NT2/D1 (cell line): ENCODE results near the gene OSBP.

Experiments
- YY1 ChIP-seq: IDR thresholded peaks from 2 replicates; pipeline ENCODE4 v1.6.1; 2011; ENCODE audit not compliant: insufficient read length, insufficient read depth
- ZNF274 ChIP-seq: IDR thresholded peaks from 2 replicates; pipeline ENCODE4 v1.6.1; 2011; ENCODE audit warnings: mild to moderate bottlenecking, low read depth, low read length

DNA sequence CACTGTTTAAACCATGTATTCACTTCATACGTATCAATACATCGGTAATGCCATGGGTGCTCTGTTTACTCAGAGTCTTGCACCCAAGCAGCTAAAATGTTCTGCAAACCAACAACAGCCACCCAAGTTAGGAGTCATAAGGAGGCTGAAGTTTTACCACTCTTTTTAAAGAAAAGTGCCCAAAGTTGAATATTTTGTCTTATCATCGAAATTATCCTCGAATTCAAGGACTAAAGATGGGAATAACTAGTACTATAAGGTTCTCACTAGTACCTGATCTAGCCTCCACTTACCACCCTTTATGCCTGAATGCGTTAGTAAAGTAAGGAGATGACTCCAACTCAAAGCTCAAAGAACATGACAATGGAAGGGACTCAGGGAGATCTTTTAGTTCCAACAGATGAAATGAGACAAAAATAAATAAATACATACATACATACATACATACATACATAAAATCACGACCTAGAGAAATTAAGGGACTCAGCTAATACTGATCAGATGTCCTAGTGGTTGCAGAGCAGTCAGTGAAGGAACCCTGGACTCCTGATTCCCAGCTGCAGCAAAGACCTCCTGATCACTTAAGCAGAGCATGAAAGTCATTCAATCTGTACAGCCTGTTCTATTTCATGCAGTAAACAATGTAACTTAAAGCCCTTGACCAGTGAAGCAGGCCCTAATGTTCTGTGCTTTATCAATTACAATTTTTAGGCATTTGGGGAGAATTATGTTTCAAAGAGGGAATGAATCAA is 7.7 kb downstream of the OSBP start:
- TF ChIP-seq ZNF274 (no peak), YY1 (no peak)
